HG03039 (cell line): ENCODE results near the gene SYCP1.
"Not testable (repeated sequence)": the region's sequence is repeated elsewhere in the genome, so short reads cannot be mapped to it uniquely, and the experiment has no call there.

Source experiments
- ATAC-seq: cut with Tn5 transposase; IDR thresholded peaks from one replicate; pipeline ENCODE4 v1.9.1; 2021; ENCODE audit warnings: mild to moderate bottlenecking, moderate library complexity; ENCODE audit not compliant: unreplicated experiment

The SYCP1 gene, protein sequence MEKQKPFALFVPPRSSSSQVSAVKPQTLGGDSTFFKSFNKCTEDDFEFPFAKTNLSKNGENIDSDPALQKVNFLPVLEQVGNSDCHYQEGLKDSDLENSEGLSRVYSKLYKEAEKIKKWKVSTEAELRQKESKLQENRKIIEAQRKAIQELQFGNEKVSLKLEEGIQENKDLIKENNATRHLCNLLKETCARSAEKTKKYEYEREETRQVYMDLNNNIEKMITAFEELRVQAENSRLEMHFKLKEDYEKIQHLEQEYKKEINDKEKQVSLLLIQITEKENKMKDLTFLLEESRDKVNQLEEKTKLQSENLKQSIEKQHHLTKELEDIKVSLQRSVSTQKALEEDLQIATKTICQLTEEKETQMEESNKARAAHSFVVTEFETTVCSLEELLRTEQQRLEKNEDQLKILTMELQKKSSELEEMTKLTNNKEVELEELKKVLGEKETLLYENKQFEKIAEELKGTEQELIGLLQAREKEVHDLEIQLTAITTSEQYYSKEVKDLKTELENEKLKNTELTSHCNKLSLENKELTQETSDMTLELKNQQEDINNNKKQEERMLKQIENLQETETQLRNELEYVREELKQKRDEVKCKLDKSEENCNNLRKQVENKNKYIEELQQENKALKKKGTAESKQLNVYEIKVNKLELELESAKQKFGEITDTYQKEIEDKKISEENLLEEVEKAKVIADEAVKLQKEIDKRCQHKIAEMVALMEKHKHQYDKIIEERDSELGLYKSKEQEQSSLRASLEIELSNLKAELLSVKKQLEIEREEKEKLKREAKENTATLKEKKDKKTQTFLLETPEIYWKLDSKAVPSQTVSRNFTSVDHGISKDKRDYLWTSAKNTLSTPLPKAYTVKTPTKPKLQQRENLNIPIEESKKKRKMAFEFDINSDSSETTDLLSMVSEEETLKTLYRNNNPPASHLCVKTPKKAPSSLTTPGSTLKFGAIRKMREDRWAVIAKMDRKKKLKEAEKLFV

GRCh38 chr1:114854693-114855320 is at the start of gene SYCP1:
SYCP1 (plus strand) TSS chr1:114854863; CDS start chr1:114855465, 602 bp downstream.
- ATAC-seq, result no peak

DNA sequence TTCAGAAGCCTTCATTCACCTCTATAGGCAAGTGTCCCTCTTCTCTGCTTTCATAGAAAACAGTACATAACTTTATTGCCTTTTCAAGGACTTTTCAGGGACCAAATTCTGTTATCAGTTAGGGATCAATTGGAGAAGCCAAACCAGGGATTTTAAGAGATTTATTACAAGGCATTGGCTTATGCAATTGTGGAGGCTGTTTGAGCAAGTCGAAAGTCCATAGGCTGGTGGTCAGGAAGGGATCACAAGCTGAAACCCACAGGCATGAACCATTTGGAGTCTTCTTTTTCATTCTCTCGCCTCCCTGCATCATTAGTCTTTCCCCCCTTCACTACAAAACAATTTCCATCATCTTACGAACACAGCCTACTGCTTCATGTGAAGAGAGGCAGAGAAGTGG is 34.8 kb upstream of the SYCP1 start:
- no peak for ATAC-seq

GRCh38 chr1:114820392-114820791 is 34.3 kb upstream of the SYCP1 start:
- ATAC-seq, result no peak

GRCh38 chr1:114821978-114822377 is 32.7 kb upstream of the SYCP1 start:
- ATAC-seq, result no peak

- ATAC-seq, result no peak
Observed at GRCh38 chr1:114828251-114828650, 26.4 kb upstream of the SYCP1 start.

DNA sequence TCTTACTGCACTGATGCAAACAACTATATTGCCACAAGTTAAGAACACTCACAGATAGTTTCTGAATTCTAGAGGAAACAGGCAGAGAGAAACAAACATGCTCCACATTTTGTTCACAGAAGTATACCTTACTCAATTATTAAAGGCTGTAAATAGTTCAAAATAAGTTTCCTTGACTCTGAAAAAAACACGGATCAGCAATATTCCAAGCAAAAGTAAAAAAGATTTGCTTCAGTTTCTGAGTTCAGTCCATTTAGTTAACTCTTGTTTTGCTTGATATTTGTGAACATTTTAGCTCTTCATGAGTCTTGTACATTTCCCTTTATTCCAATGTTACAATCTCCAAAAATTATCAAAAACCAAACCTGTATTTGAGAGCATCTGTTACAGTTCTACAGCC is 24.6 kb upstream of the SYCP1 start:
- ATAC-seq, result not testable (repeated sequence)

DNA sequence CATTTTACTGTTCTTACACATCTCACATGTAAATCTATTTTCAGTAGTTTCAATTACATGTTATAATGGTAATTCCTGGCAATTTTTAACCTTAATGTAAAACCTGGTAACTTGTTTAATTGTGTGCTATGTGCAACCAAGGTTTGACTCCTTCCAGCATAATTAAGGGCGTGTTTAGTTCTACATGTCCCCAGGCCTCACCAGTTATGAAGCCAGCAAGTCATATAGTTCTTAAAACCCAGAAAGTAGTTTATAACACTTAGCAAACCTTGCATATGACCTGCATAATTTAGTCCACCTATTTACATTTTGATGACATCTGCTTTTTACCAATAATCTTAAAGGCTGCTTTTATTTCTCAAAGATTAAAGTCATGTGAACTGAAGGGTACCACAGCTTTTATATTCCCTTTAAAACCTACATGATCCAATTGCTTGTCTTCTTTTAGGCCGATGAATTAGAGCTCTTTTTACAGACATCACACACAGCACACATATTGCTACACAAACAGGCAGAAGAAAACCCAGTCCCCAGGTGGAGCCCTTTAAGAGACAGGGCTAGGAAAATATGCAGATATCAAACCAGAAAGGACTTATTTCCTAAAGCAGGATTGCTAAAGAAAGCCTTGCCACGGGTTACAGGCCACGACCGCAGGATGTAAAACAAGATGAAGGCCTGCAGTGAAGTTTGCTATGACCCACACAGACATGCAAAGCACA is 23.2 kb upstream of the SYCP1 start:
- no peak for ATAC-seq

DNA sequence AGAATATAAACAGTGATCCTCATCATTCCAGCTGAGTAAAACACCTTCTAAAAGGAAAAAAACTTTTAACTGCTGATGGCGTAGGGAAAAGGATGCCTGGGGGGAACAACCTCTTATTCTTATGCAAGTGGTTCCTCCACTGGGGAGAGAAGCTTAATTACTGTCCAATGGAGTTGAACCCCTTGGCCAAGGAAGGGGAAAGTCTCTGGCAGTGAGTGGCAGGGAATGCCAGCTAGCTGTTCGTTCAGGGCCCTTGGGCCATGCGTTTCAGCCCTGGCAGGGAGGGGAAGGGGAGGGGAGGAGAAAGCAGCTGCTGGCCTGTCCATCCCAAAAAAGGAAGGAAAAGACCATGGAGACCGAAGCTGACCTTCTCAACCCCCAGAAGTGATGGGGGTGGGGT is 22.6 kb upstream of the SYCP1 start:
- ATAC-seq, result no peak

- ATAC-seq, result no peak
Observed at GRCh38 chr1:114833421-114833820, 21.2 kb upstream of the SYCP1 start.

- no peak for ATAC-seq
Observed at GRCh38 chr1:114844270-114844669, 10.4 kb upstream of the SYCP1 start.

DNA sequence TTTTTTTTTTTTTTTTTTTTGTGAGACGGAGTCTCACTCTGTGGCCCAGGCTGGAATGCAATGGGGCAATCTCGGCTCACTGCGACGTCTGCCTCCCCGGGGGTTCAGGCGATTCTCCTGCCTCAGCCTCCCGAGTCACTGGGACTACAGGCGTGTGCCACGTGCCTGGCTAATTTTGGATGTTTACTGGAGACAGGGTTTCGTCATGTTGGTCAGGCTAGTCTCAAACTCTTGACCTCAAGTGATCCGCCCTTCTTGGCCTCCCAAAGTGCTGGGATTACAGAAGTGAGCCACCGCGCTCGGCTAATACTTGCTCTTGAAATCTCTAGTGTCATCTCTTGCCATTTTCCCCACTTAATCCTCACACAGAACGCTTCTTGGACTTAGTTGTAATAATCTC is 1.1 kb upstream of the SYCP1 start:
- no peak for ATAC-seq

- no peak for ATAC-seq
Observed at GRCh38 chr1:114861384-114861783, 6.7 kb downstream of the SYCP1 start.

GRCh38 chr1:114892194-114892918 is 37.7 kb downstream of the SYCP1 start:
- ATAC-seq, result no peak

DNA sequence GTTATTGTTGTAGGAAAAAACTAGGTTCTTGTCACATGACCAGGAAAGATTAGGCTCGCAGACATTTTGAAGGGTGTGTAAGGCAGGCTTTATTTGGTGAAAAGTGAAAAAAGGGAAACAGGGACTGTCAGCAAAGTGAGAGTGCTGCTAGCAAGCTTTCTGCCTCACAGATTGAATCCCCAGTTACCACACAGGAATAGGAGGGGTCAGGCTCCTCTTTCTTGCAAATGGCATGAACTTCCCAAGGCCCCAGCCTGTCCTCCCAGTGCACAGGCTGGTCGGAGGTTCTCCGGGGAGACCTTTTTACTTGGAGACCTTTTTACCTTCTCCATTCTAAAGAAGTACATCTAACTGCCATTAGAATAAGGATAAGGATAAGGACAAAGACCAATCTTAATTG is 42.1 kb downstream of the SYCP1 start:
- no peak for ATAC-seq

- ATAC-seq, result no peak
Observed at GRCh38 chr1:114901814-114902213, 47.2 kb downstream of the SYCP1 start.

DNA sequence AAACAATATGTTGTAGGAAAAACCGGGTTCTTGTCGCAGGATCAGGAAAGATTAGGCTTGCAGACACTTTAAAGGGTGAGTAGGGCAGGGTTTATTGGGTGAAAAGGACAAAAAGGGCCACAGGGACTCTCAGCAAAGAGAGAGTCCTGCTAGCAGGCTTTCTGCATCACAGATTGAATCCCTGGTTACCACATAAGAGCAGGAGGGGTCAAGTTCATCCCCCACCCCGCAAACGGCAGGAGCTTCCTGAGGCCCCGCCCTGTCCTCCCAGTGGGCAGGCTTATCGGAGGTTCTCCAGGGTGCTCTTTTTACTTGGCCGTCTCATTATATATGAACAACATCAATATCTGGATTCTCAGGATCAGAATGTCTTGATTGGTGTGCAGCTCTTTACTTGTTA is 47.7 kb downstream of the SYCP1 start:
- ATAC-seq, result no peak

DNA sequence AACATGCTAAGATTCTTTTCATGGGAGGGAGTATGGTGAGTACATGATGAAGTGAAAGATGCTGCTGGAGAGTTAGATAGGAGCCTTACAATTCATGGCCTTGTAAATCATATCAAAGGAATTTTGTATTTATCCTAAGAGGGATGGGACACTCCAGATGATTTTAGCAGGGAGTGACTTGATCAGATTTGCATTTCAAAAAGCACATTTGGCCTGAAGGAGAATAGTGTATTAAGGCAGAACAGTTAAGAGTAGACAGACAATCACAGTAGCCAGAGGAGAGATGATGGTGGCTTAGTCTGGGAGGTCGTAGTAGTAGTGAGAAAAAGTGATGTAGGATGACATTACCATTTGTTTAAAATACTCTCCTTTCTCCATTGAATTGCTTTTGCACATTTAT is 48.8 kb downstream of the SYCP1 start:
- ATAC-seq, result no peak

DNA sequence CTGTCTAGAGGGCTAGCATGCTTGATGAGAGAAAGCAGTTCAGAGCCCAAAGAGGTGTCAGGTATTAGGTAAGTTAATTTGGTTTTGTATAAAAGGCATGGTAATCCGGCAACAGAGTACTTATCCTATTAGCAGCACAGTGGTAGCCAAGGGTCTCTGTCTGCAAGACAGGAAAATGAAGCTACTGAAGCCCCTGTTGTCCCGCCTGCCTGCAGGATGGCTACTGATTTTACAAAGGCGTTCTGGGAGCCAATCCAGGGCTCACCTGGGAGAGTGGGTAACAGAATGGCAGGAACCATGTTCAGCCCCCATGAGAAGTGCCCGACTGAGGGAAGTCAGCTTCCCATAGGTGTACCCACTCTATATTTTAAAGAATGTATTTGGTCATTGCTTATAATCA is 61.1 kb downstream of the SYCP1 start:
- not testable (repeated sequence) for ATAC-seq

DNA sequence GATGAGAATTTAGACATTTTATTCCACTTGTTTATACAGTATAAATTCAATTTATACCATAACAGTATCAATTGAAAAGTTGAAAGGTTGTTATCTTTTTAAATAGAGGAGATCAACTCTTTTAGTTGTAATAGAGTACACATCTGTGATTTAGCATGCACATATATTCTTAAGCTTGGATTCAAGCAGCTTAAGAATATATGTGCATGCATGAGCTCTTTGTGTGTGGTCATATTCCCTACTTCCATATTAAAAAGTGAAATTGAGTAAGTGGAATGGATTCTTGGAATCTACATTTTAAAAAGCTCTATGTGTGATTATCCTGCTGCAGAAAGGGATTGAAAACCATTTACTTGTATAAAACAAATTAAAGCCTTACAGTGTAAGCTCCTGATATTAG is 71.9 kb downstream of the SYCP1 start:
- no peak for ATAC-seq

GRCh38 chr1:114927401-114927800 is 72.7 kb downstream of the SYCP1 start:
- no peak for ATAC-seq
